GM12874 (cell line): ENCODE measurements around the gene PDXP.

Experiments used
- TF ChIP-seq, protein P1 (sequence below): IDR thresholded peaks from 2 replicates; pipeline ENCODE4 v1.5.1; 2011; ENCODE audit warnings: low read depth, mild to moderate bottlenecking, control low read depth, low read length, moderate library complexity; ENCODE audit not compliant: insufficient read depth

The PDXP gene

DNA sequence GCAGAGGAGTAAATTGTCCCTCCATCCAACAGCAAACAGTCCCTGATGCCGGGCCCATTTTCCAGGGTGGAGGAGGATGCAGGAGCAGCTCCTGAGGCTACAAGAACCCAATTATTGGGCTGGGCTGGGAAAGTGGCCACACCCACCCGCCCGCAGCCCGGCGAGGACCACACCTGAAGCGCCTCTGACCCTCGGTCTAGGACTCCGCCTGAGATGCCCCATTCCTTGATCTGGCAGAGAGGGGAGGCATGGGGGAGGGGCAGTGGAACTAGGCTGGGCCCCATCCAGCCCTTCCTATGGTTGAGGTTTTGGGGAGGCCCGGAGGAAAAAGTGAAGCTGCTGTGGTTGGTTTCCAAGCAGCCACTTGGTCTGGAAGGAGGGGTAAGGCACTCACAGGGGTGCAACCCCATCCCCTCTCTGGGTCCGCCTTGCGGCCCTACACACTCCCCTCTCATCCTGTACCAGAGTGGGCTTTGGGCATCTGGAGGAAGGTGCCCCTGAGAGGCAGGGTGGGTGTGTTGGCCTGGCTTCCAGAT is 14.5 kb downstream of the PDXP start:
- TF ChIP-seq, protein P1, sequence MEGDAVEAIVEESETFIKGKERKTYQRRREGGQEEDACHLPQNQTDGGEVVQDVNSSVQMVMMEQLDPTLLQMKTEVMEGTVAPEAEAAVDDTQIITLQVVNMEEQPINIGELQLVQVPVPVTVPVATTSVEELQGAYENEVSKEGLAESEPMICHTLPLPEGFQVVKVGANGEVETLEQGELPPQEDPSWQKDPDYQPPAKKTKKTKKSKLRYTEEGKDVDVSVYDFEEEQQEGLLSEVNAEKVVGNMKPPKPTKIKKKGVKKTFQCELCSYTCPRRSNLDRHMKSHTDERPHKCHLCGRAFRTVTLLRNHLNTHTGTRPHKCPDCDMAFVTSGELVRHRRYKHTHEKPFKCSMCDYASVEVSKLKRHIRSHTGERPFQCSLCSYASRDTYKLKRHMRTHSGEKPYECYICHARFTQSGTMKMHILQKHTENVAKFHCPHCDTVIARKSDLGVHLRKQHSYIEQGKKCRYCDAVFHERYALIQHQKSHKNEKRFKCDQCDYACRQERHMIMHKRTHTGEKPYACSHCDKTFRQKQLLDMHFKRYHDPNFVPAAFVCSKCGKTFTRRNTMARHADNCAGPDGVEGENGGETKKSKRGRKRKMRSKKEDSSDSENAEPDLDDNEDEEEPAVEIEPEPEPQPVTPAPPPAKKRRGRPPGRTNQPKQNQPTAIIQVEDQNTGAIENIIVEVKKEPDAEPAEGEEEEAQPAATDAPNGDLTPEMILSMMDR, result no peak

DNA sequence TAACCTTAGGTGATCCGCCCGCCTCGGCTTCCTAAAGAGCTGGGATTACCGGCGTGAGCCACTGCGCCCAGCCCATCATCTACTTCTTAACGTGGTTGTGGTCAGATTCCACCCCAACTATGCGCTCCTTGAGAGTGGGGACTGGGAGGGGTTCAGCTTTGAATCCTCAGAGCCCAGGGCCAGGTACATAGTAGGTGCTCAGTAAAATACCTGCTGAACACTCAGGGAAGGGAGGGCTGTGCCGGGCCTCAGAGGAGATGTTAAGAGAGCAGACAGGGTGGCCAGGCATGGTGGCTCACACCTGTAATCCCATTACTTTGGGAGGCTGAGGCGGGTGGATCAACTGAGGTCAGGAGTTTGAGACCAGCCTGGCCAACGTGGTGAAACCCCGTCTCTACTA is 15.7 kb downstream of the PDXP start:
- TF ChIP-seq, protein P1, result no peak

- TF ChIP-seq, protein P1, result no peak
These were observed 16.7 kb downstream of the PDXP start, which contains the start of gene LGALS1 for GRCh38 chr22:37674951-37675929. LGALS1 (plus strand) TSS chr22:37675636; CDS start chr22:37675703, 67 bp downstream.

DNA sequence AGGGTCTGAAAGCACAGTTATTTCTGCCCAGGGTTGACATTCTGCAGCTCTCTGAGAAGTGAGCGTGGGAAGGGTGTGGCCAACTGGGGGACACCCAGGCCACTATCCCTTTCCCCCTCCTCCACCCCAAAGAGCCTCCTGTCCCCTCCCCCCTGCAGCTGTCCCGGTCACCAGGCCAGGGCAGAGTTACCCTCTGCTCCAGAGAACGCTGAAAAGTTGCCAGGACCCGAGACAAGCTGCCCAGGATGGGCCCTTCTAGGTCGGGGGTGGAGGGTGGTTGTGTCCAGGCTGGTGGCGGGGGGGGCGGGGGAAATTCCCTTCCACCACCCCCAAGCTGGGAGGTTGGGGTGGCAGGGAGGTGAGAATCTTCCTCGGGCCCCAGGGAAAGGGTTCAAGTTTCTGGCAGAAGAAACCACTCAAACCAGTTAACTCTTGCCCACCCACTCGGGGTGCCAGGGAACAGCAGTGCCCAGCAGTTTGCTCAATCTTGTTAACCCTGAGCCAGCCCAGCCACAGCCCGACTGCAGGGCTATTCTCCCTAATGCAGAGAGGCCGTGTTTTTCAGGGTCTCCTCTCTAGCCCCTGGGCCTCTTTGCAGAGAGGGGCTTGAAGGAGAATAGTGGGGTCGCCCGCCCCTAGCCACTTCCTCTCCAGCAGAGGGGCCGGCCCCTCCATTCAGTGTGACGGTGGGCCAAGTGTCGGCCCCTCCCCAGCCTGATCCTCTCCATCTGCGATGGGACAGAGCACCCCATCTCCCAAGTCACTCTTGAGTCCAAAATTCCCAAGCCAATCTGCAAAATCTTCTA is 17.6 kb downstream of the PDXP start:
- TF ChIP-seq, protein P1, result no peak

- TF ChIP-seq, protein P1, result no peak
These were observed 18.4 kb downstream of the PDXP start for GRCh38 chr22:37676736-37677492.

DNA sequence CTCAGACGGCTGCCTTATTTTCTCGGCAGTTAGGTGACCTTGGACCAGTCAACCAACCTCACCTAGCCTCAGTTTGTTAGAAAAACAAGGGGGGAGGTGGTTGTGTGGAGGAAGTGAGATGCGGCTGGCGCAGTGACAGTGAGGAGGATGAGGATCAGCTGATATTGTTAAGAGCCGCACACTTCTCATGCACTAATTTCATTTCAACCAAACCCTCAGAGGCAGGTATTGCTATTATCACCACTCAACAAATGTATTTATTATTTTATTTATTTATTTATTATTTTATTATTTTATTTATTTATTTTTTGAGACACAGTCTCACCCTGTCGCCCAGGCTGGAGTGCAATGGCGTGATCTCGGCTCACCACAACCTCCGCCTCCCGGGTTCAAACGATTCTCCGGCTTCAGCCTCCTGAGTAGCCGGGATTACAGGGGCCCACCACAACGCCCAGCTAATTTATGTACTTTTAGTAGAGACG is 19.0 kb downstream of the PDXP start:
- TF ChIP-seq, protein P1, result no peak

DNA sequence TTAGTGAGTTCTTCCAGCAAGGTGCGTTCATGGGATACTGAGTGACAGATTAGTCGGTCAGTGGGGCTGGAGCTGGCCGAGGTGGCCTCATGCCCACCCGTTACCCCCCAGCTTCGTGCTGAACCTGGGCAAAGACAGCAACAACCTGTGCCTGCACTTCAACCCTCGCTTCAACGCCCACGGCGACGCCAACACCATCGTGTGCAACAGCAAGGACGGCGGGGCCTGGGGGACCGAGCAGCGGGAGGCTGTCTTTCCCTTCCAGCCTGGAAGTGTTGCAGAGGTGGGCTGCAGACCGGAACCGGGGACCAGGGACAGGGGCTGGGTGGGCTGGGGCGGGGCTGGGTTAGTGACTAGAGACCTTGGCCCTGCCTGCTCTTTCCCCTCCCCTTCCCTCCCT is 19.8 kb downstream of the PDXP start:
- TF ChIP-seq, protein P1, result no peak
